DND-41 (cell line): Measurements from ENCODE around the gene GLCE.

Source experiments
- ATAC-seq: fragments of 200-7000 bp; cut with Tn5 transposase; 3 replicates; pipeline ENCODE4 v1.9.1; 2021; ENCODE audit warnings: low read depth; ENCODE audit not compliant: insufficient read depth
- DNase-seq: peaks from one replicate; pipeline ENCODE4 v3.0.0-alpha.2; 2020
- H2AFZ ChIP-seq: 2 replicates; pipeline ENCODE4 v1.6.0; 2012; ENCODE audit warnings: low read depth, low read length
- H3K27ac ChIP-seq: 2 replicates; pipeline ENCODE4 v1.5.1; 2012; ENCODE audit warnings: low read length, inconsistent platforms
- H3K27me3 ChIP-seq: fragments of 200-600 bp; sonication (generic); 2 replicates; pipeline ENCODE4 v1.6.0; 2012; ENCODE audit warnings: low read length, mild to moderate bottlenecking, inconsistent platforms; ENCODE audit not compliant: insufficient read depth, poor library complexity
- H3K36me3 ChIP-seq: 2 replicates; pipeline ENCODE4 v1.5.1; 2012; ENCODE audit warnings: low read length, inconsistent platforms; ENCODE audit not compliant: insufficient read depth
- H3K4me1 ChIP-seq: 2 replicates; pipeline ENCODE4 v1.5.1; 2012; ENCODE audit warnings: mild to moderate bottlenecking, low read length; ENCODE audit not compliant: insufficient read depth
- H3K4me2 ChIP-seq: 2 replicates; pipeline ENCODE4 v1.6.0; 2012; ENCODE audit warnings: mild to moderate bottlenecking, moderate library complexity, low read length, inconsistent platforms; ENCODE audit not compliant: insufficient read depth
- H3K4me3 ChIP-seq, 2 experiments: fragments of 200-600 bp in 1 of 2; shearing (Covaris generic) in 1 of 2; 2 replicates each; pipeline ENCODE4 v1.5.1; 2012 to 2016; ENCODE audit warnings: inconsistent platforms in 2 of 2, low read length in 2 of 2, mild to moderate bottlenecking in 2 of 2, low read depth in 1 of 2, moderate library complexity in 1 of 2
- H3K79me2 ChIP-seq: 2 replicates; pipeline ENCODE4 v1.6.0; 2012; ENCODE audit warnings: low read length, inconsistent platforms; ENCODE audit not compliant: insufficient read depth
- H3K9ac ChIP-seq: 2 replicates; pipeline ENCODE4 v1.6.0; 2012; ENCODE audit warnings: low read depth, mild to moderate bottlenecking, inconsistent platforms, low read length, moderate library complexity
- H3K9me3 ChIP-seq: 2 replicates; pipeline ENCODE4 v1.5.1; 2012; ENCODE audit warnings: low read length, moderate library complexity, mild to moderate bottlenecking, inconsistent platforms; ENCODE audit not compliant: insufficient read depth, severe bottlenecking
- H4K20me1 ChIP-seq: 2 replicates; pipeline ENCODE4 v1.6.0; 2012; ENCODE audit warnings: low read length; ENCODE audit not compliant: insufficient read depth
- EZH2 ChIP-seq: IDR thresholded peaks from 3 replicates; pipeline ENCODE4 v1.6.1; 2012; ENCODE audit warnings: borderline replicate concordance, low read depth, mild to moderate bottlenecking, moderate library complexity, low read length, inconsistent platforms; ENCODE audit not compliant: severe bottlenecking
- TF ChIP-seq, protein P1 (sequence below): IDR thresholded peaks from 2 replicates; pipeline ENCODE4 v1.5.1; 2012; ENCODE audit warnings: borderline replicate concordance, low read length, moderate library complexity, mild to moderate bottlenecking; ENCODE audit not compliant: poor library complexity, severe bottlenecking; ENCODE audit errors: extremely low read depth

GLCE gene

DNA sequence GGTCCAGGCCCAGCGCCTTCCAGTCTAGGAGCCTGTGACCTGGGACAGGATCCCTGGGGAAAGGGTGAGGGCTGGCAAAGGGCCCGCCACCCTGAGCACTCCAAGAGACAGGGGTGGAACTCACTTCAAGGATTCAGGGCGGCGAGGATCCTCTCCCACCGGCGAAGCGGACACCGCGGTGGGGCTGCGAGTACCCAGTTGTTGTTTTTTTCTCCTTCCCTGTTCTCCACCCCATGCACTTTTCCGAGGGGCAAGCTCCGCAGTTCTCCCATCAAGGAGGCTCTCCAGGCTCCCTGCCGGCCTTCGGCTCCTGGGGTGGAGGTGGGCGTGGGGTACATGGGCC, 137.9 kb downstream of the GLCE start:
- Histone ChIP-seq H3K36me3 (no peaks in the 10 kb centered on the region), H3K79me2 (no peaks in the 10 kb centered on the region), H4K20me1 (peaks cover 3% of the 10 kb centered on the region; the same call in 1 of the 2 replicates), H3K4me1 (no peaks in the 10 kb centered on the region), H3K27me3 (no peaks in the 10 kb centered on the region), H2AFZ (no peak overlapping the region), H3K9me3 (no peaks in the 10 kb centered on the region), H3K4me2 (no peak overlapping the region), H3K27ac (no peak overlapping the region), H3K9ac (no peak overlapping the region), H3K4me3 (no peak overlapping the region)
- no peak for ATAC-seq
- no peak for DNase-seq
- TF ChIP-seq, protein P1, sequence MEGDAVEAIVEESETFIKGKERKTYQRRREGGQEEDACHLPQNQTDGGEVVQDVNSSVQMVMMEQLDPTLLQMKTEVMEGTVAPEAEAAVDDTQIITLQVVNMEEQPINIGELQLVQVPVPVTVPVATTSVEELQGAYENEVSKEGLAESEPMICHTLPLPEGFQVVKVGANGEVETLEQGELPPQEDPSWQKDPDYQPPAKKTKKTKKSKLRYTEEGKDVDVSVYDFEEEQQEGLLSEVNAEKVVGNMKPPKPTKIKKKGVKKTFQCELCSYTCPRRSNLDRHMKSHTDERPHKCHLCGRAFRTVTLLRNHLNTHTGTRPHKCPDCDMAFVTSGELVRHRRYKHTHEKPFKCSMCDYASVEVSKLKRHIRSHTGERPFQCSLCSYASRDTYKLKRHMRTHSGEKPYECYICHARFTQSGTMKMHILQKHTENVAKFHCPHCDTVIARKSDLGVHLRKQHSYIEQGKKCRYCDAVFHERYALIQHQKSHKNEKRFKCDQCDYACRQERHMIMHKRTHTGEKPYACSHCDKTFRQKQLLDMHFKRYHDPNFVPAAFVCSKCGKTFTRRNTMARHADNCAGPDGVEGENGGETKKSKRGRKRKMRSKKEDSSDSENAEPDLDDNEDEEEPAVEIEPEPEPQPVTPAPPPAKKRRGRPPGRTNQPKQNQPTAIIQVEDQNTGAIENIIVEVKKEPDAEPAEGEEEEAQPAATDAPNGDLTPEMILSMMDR = no peak
- TF ChIP-seq EZH2 = no peak

DNA sequence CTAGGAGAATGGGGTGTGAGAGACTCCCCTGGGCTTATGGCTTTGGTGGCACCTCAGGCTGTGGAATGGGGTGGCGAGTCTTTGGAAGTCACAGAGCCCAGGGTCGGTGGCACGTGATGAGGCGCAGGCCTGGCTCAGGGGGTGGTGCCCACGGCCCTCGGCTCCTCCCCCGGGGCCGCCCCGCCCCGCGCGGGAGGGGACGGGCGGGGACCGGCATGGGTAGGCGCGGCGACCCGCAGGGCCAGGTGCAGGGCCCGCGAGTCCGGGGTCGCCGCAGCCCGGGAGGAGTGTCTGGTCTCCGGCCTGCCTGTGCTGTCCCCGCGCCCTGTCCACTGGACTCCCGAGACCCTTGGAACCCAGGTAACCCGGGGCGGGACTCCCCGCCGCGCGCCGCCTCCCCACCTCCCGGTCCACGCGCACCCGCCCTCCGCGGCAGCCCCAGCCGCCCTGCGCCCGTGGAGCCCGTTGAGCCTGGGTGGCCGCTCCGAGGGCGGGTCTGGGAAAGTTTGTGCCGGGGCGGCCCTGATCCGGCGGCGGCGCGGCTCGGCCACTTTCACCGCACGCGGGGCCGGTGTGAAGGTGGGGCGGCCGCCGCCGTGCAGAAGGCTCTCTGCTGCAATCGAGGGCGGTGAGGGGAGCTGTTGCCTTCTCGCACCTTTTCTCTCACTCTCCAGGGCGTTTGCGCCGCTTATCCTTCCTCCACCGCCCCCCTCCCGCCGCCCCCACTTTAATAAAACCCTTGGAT, 138.4 kb downstream of the GLCE start, which contains the start of gene PAQR5:
Gene PAQR5 (plus strand): TSS at position 216 of the 745 bp plus-strand sequence. CDS start 61,169 bp downstream, outside the sequence.
- H3K4me2 ChIP-seq = no peak within 1 kb of the TSS
- H3K9me3 ChIP-seq = no peaks in the 10 kb centered on the region
- no peak within 1 kb of the TSS for H3K4me3 ChIP-seq

DNA sequence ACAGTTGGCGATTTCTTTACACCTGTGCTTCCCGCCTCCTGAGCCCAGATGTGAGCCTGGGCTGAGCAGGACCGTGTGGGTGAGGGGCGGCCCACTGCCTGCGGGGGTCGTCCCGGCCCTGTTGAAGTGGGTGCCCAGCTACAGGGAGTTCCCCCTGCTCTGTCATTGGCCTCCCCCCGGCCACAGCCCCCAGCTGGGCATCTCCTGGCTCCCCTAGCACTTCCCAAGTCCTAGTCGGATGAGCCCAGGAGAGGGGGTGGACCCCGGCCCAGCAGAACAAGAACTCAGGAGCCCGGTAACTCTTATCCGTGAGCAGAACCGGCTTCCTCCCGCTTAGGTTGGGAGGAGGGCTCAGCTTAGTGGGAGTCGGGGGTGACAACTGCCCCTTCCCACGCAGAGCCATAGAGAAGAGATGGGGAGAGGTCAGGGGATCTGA, 139.0 kb downstream of the GLCE start:
- H3K9ac ChIP-seq = no peak overlapping the region
- no peak for ATAC-seq
- no peak overlapping the region for H3K4me3 ChIP-seq
- no peaks in the 10 kb centered on the region for H3K4me1 ChIP-seq
- H2AFZ ChIP-seq = no peak overlapping the region
- H3K27me3 ChIP-seq = no peaks in the 10 kb centered on the region
- peaks cover 3% of the 10 kb centered on the region; the same call in 1 of the 2 replicates for H4K20me1 ChIP-seq
- H3K79me2 ChIP-seq = no peaks in the 10 kb centered on the region
- H3K4me2 ChIP-seq = no peak overlapping the region
- DNase-seq = no peak
- H3K9me3 ChIP-seq = no peaks in the 10 kb centered on the region
- no peaks in the 10 kb centered on the region for H3K36me3 ChIP-seq
- no peak overlapping the region for H3K27ac ChIP-seq
- TF ChIP-seq, protein P1 = no peak
- no peak for TF ChIP-seq EZH2

More for the DNA sequence above, 138.4 kb downstream of the GLCE start, which contains the start of gene PAQR5:
- Histone ChIP-seq H4K20me1 (peaks cover 3% of the 10 kb centered on the region; the same call in 1 of the 2 replicates), H3K9ac (no peak within 1 kb of the TSS), H3K36me3 (no peaks in the 10 kb centered on the region), H2AFZ (no peak within 1 kb of the TSS), H3K27me3 (no peaks in the 10 kb centered on the region), H3K79me2 (no peaks in the 10 kb centered on the region), H3K27ac (no peak within 1 kb of the TSS), H3K4me1 (no peaks in the 10 kb centered on the region)
- ATAC-seq = no peak
- TF ChIP-seq EZH2 = no peak
- TF ChIP-seq, protein P1 = no peak
- DNase-seq = no peak
